ENCODE measurements around the gene XBP1.
"Not testable (repeated sequence)": the region's sequence is repeated elsewhere in the genome, so short reads cannot be mapped to it uniquely, and the experiment has no call there.

XBP1 gene

DNA sequence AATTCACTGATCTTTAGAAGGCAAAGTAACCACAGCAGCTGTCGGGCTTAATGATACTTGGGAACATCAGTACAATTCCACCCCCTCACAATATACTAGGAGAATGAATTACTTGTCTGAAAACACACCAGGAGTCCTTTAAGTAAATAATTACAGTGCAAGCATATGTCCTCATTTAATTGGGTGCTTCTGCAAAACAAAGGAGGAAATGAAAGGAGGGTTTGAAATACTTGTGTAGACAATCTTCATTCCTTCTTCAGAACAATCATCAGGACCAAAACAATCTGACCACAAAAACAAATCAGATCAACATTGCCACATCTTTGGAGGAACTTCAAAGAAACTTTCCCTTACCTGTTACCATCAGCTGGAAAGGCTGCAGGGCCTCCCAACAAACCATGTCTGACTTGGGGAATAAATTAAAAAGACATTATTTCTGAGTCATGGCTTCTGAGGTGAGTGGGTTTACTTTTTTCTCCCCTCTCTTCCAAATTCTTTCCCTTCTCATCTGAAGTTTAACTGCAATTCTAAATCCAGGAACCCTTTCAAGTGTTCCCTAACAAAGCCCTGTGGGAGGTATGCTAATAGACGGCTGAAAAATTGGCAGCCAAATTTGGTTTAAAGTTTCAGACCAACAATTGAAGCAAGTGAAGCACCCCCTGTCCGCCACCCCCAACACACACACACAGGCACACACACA is 40.4 kb downstream of the XBP1 start:
- FAIRE-seq (no peak), DNase-seq (ENCODE audit: insufficient read length) (no peak)
- TF ChIP-seq POLR2AphosphoS5 (IDR thresholded peaks at IDR 0.05; ENCODE audit: low read depth, low read length) (no peak), POLR2A (IDR thresholded peaks at IDR 0.05; ENCODE audit: low read depth, low read length) (no peak), TAF1 (IDR thresholded peaks at IDR 0.05; ENCODE audit: borderline replicate concordance, low read depth, low read length) (no peak)

GRCh38 chr22:28754512-28754911 is 45.9 kb downstream of the XBP1 start:
- not testable (repeated sequence) for DNase-seq (ENCODE audit: insufficient read length); FAIRE-seq

GRCh38 chr22:28750471-28750881 is 49.9 kb downstream of the XBP1 start:
- DNase-seq (ENCODE audit: insufficient read length) = no peak
- no peak for TF ChIP-seq TAF1 (IDR thresholded peaks at IDR 0.05; ENCODE audit: borderline replicate concordance, low read depth, low read length)
- TF ChIP-seq POLR2A (IDR thresholded peaks at IDR 0.05; ENCODE audit: low read depth, low read length) = no peak
- TF ChIP-seq POLR2AphosphoS5 (IDR thresholded peaks at IDR 0.05; ENCODE audit: low read depth, low read length) = no peak
- FAIRE-seq = no peak

Data from GM12892 (cell line).